Panc1 (cell line): ENCODE data around the gene MTAP. TPM values are rescaled to one million over a fixed set of nuclear protein-coding genes. Genes with fewer than 3 reads are reported as not detected.

Experiments
- ATAC-seq: fragments of 200-7000 bp; cut with Tn5 transposase; 2 replicates; pipeline ENCODE4 v1.9.1; 2020; ENCODE audit warnings: mild to moderate bottlenecking, moderate library complexity
- BruUV-seq: library from RNA; stranded (reverse); fragments of 400-500 nt; replicated peaks from 2 replicates; lab custom pipeline; 2021; lab: Mats Ljungman, UMichigan
- CTCF ChIA-PET: fragments of 300-600 bp; sonication (Branson Sonifier 250); formaldehyde crosslinking; loops from one replicate; lab custom pipeline; 2022; ENCODE audit warnings: antibody characterized with exemption; lab: Charles Lee
- POLR2A ChIA-PET: fragments of 300-600 bp; sonication (Branson Sonifier 250); formaldehyde crosslinking; loops from one replicate; lab custom pipeline; 2022; ENCODE audit warnings: antibody characterized with exemption; lab: Charles Lee
- DNase-seq: peaks from one replicate; pipeline ENCODE4 v3.0.0-alpha.2; 2010; ENCODE audit warnings: low read depth, low spot score
- H3K27ac ChIP-seq: 2 replicates; pipeline ENCODE4 v1.5.1; 2011; ENCODE audit warnings: mild to moderate bottlenecking, low read length, inconsistent platforms
- H3K27me3 ChIP-seq: fragments of 200-500 bp; sonication (Bioruptor generic); 2 replicates; pipeline ENCODE4 v1.6.0; 2014; ENCODE audit warnings: low read length, inconsistent platforms; ENCODE audit not compliant: control insufficient read depth, insufficient read depth
- H3K36me3 ChIP-seq: fragments of 200-500 bp; sonication (Bioruptor generic); 2 replicates; pipeline ENCODE4 v1.5.1; 2014; ENCODE audit warnings: inconsistent platforms, mild to moderate bottlenecking, low read length, moderate library complexity; ENCODE audit not compliant: control insufficient read depth, insufficient read depth
- H3K4me1 ChIP-seq: 2 replicates; pipeline ENCODE4 v1.5.1; 2011; ENCODE audit warnings: inconsistent platforms, mild to moderate bottlenecking, low read length, moderate library complexity; ENCODE audit not compliant: control insufficient read depth, insufficient read depth
- H3K4me3 ChIP-seq, 2 experiments: 2 replicates each; pipeline ENCODE4 v1.5.1; 2011 to 2012; ENCODE audit warnings: low read depth in 2 of 2, low read length in 2 of 2, mild to moderate bottlenecking in 2 of 2, inconsistent platforms in 1 of 2, moderate library complexity in 1 of 2
- H3K9me3 ChIP-seq: fragments of 200-500 bp; sonication (Bioruptor generic); 2 replicates; pipeline ENCODE4 v1.5.1; 2014; ENCODE audit warnings: low read depth, mild to moderate bottlenecking, inconsistent platforms, low read length, moderate library complexity; ENCODE audit not compliant: control insufficient read depth, insufficient read depth
- CTCF ChIP-seq: fragments of 450-650 bp; IDR thresholded peaks from 2 replicates; pipeline ENCODE4 v1.5.1; 2017; ENCODE audit warnings: mild to moderate bottlenecking
- POLR2AphosphoS5 ChIP-seq: IDR thresholded peaks from 2 replicates; pipeline ENCODE4 v1.6.1; 2012; ENCODE audit warnings: mild to moderate bottlenecking, low read depth, low read length, moderate library complexity
- REST ChIP-seq, 2 experiments: IDR thresholded peaks; 2 replicates each; pipeline ENCODE4 v1.6.1; 2011 to 2012; ENCODE audit warnings: low read depth in 2 of 2, control low read depth in 1 of 2, low read length in 1 of 2, mild to moderate bottlenecking in 1 of 2, moderate library complexity in 1 of 2; ENCODE audit not compliant: insufficient read depth in 1 of 2
- SIN3A ChIP-seq: IDR thresholded peaks from 2 replicates; pipeline ENCODE4 v1.6.1; 2012; ENCODE audit warnings: low read depth, mild to moderate bottlenecking, low read length, moderate library complexity, borderline replicate concordance; ENCODE audit not compliant: insufficient read depth
- TCF7L2 ChIP-seq: IDR thresholded peaks from 2 replicates; pipeline ENCODE4 v1.6.1; 2011; ENCODE audit warnings: mild to moderate bottlenecking, low read depth, low read length, inconsistent platforms
- in situ Hi-C: cut with HindIII; loops from 2 replicates; pipeline ENCODE4 v1.10.0; 2016; ENCODE audit warnings: low sequenced_read_pairs, low pct_unique_long_range_greater_than_20kb
- intact Hi-C: fragments of 100-400 bp; cut with micrococcal nuclease; formaldehyde crosslinking; loops from one replicate; pipeline ENCODE4 v1.10.0; 2022; ENCODE audit not compliant: unreplicated experiment
- total RNA-seq: library from RNA; stranded (reverse); gene quantifications from one replicate; pipeline ENCODE4 v1.2.1, GENCODE V29; 2021; ENCODE audit not compliant: unreplicated experiment

MTAP gene
- total RNA-seq, 1 experiment from 2014 or later = 9.6 TPM

GRCh38 chr9:21764846-21765245 is 37.6 kb upstream of the MTAP start:
- POLR2A ChIA-PET = no interaction called here
- in situ Hi-C loops = no loop called here

GRCh38 chr9:21766096-21766495 is 36.3 kb upstream of the MTAP start:
- Histone ChIP-seq H3K36me3 (no peaks in the 10 kb centered on the region), H3K4me3 (no peak overlapping the region), H3K4me1 (no peaks in the 10 kb centered on the region; the same call in 1 of the 2 replicates), H3K27ac (no peak overlapping the region), H3K27me3 (no peaks in the 10 kb centered on the region), H3K9me3 (no peaks in the 10 kb centered on the region)
- no TSS peak for BruUV-seq
- ChIA-PET CTCF (no interaction called here), POLR2A (no interaction called here)
- ATAC-seq (no peak), DNase-seq (no peak)
- in situ Hi-C loops = no loop called here
- intact Hi-C loops = no loop called here
- TF ChIP-seq CTCF = no peak
- no peak for TF ChIP-seq SIN3A
- no peak for TF ChIP-seq REST (IDR thresholded peaks at IDR 0.05; ENCODE audit: insufficient read depth in 1 of 2, low read depth in 2 of 2, low read length in 1 of 2)
- no peak for TF ChIP-seq POLR2AphosphoS5
- TF ChIP-seq TCF7L2 = no peak

More at GRCh38 chr9:21764846-21765245, 37.6 kb upstream of the MTAP start:
- Histone ChIP-seq H3K9me3 (no peaks in the 10 kb centered on the region), H3K36me3 (no peaks in the 10 kb centered on the region), H3K4me3 (no peak overlapping the region), H3K4me1 (no peaks in the 10 kb centered on the region), H3K27ac (no peak overlapping the region), H3K27me3 (no peaks in the 10 kb centered on the region)
- intact Hi-C loops = no loop called here
- TF ChIP-seq SIN3A (no peak), POLR2AphosphoS5 (no peak), REST (IDR thresholded peaks at IDR 0.05; ENCODE audit: insufficient read depth in 1 of 2, low read depth in 2 of 2, low read length in 1 of 2) (no peak), CTCF (no peak), TCF7L2 (no peak)
- CTCF ChIA-PET = no interaction called here
- no peak for DNase-seq
- no peak for ATAC-seq
- BruUV-seq = no TSS peak
